SK-N-SH (cell line): ENCODE results near the gene AGBL3. TPM values are rescaled to one million over a fixed set of nuclear protein-coding genes. Genes with fewer than 3 reads are reported as not detected.

Experiments
- CTCF ChIA-PET: fragments of 300-600, 350-600 bp; formaldehyde crosslinking; extraction: SDS; loops from one replicate; lab custom pipeline; 2021; lab: Yijun Ruan, JAX
- POLR2A ChIA-PET: fragments of 350-600 bp; sonication (Branson Sonifier 250); formaldehyde crosslinking; extraction: SDS; loops from one replicate; lab custom pipeline; 2020; ENCODE audit warnings: antibody characterized with exemption, inconsistent platforms; lab: Yijun Ruan, JAX
- DNase-seq: peaks from one replicate; pipeline ENCODE4 v3.0.0; 2012
- H2AFZ ChIP-seq: fragments of 200-600 bp; sonication (generic); 2 replicates; pipeline ENCODE4 v1.8.1; 2016; ENCODE audit warnings: antibody characterized with exemption, mild to moderate bottlenecking, low read depth
- H3F3A ChIP-seq: fragments of 200-600 bp; sonication (generic); replicated peaks from 2 replicates; pipeline ENCODE3; 2016; ENCODE audit warnings: antibody characterized with exemption, mild to moderate bottlenecking; ENCODE audit not compliant: insufficient read depth
- H3K27ac ChIP-seq, 2 experiments: fragments of 200-500 bp in 1 of 2; fragments of 200-600 bp in 1 of 2; sonication (Bioruptor generic) in 1 of 2; sonication (generic), shearing (Covaris generic) in 1 of 2; 2 replicates each; pipeline versions ENCODE4 v1.5.1 to v1.6.1; 2014 to 2016; ENCODE audit warnings: low read depth in 2 of 2, inconsistent platforms in 1 of 2, low read length in 1 of 2, mild to moderate bottlenecking in 1 of 2, mixed read lengths in 1 of 2
- H3K27me3 ChIP-seq: fragments of 200-600 bp; sonication (generic), shearing (Covaris generic); 2 replicates; pipeline ENCODE4 v1.6.1; 2016; ENCODE audit warnings: mixed run types; ENCODE audit not compliant: insufficient read depth
- H3K36me3 ChIP-seq, 2 experiments: fragments of 200-500 bp in 1 of 2; fragments of 200-600 bp in 1 of 2; sonication (Bioruptor generic) in 1 of 2; sonication (generic) in 1 of 2; replicated peaks in 1 of 2; 2 replicates each; pipeline versions ENCODE3 to v1.5.1; 2014 to 2016; ENCODE audit warnings: low read length in 1 of 2, mild to moderate bottlenecking in 1 of 2; ENCODE audit not compliant: insufficient read depth in 2 of 2, control insufficient read depth in 1 of 2
- H3K4me1 ChIP-seq, 2 experiments: fragments of 200-500 bp in 1 of 2; fragments of 200-600 bp in 1 of 2; sonication (Bioruptor generic) in 1 of 2; sonication (generic), shearing (Covaris generic) in 1 of 2; 2 replicates each; pipeline versions ENCODE4 v1.5.1 to v1.6.1; 2014 to 2016; ENCODE audit warnings: low read depth in 1 of 2, low read length in 1 of 2, mixed run types in 1 of 2; ENCODE audit not compliant: insufficient read depth in 2 of 2, control insufficient read depth in 1 of 2
- H3K4me2 ChIP-seq: fragments of 200-600 bp; sonication (generic), shearing (Covaris generic); 2 replicates; pipeline ENCODE4 v1.6.1; 2017; ENCODE audit warnings: mixed run types
- H3K4me3 ChIP-seq, 2 experiments: fragments of 200-500 bp in 1 of 2; fragments of 200-600 bp in 1 of 2; sonication (Bioruptor generic) in 1 of 2; sonication (generic), shearing (Covaris generic) in 1 of 2; 2 replicates each; pipeline versions ENCODE4 v1.5.1 to v1.8.1; 2014 to 2016; ENCODE audit warnings: low read depth in 2 of 2, inconsistent platforms in 1 of 2, low read length in 1 of 2, mild to moderate bottlenecking in 1 of 2, mixed read lengths in 1 of 2, moderate library complexity in 1 of 2
- H3K79me2 ChIP-seq: fragments of 200-600 bp; sonication (generic); 2 replicates; pipeline ENCODE4 v1.8.1; 2017; ENCODE audit warnings: mild to moderate bottlenecking; ENCODE audit not compliant: insufficient read depth
- H3K9ac ChIP-seq: fragments of 200-600 bp; sonication (generic); 2 replicates; pipeline ENCODE4 v1.6.1; 2017; ENCODE audit warnings: mixed run types
- H3K9me2 ChIP-seq: fragments of 200-600 bp; sonication (generic); 2 replicates; pipeline ENCODE4 v1.6.1; 2017; ENCODE audit warnings: mixed run types
- H3K9me3 ChIP-seq: fragments of 200-600 bp; sonication (generic); 2 replicates; pipeline ENCODE4 v1.6.1; 2017; ENCODE audit warnings: mixed run types, mild to moderate bottlenecking, moderate library complexity
- H4K20me1 ChIP-seq: fragments of 200-600 bp; sonication (generic); 2 replicates; pipeline ENCODE4 v1.6.1; 2017; ENCODE audit warnings: mild to moderate bottlenecking, mixed run types; ENCODE audit not compliant: insufficient read depth
- JUND ChIP-seq: IDR thresholded peaks from 2 replicates; pipeline ENCODE4 v1.4.0; 2012
- MXI1 ChIP-seq: IDR thresholded peaks from 2 replicates; pipeline ENCODE4 v1.6.1; 2012; ENCODE audit warnings: mild to moderate bottlenecking, low read depth, low read length, improper control_type of control experiment
- NRF1 ChIP-seq: IDR thresholded peaks from 2 replicates; pipeline ENCODE4 v1.6.1; 2012; ENCODE audit warnings: low read depth, mild to moderate bottlenecking, low read length
- POLR2AphosphoS5 ChIP-seq: IDR thresholded peaks from 2 replicates; pipeline ENCODE4 v1.6.1; 2012; ENCODE audit warnings: low read depth, low read length
- SIN3A ChIP-seq: IDR thresholded peaks from 2 replicates; pipeline ENCODE4 v1.6.1; 2012; ENCODE audit warnings: low read depth, mild to moderate bottlenecking, low read length, moderate library complexity, borderline replicate concordance
- WGBS: methylation state at CpG from one replicate; pipeline ENCODE4 v1.1.6; 2017; ENCODE audit warnings: low lambda C conversion rate; 5-methylcytosine and 5-hydroxymethylcytosine counted together
- polyA plus RNA-seq, 3 experiments: library from polyadenylated mRNA; depleted of rRNA; stranded (reverse); fragments of >200 nt; gene quantifications; 2 replicates each; pipeline ENCODE4 v1.2.3, GENCODE V29; 2012
- TF ChIP-seq, protein P1 (sequence below): fragments of 150-350 bp; IDR thresholded peaks from 2 replicates; pipeline ENCODE4 v1.6.1; 2016; ENCODE audit warnings: mild to moderate bottlenecking, low read depth, low read length
- TF ChIP-seq, protein P2 (sequence below): IDR thresholded peaks from 2 replicates; pipeline ENCODE4 v1.4.0; 2012; ENCODE audit warnings: low read depth, borderline replicate concordance

AGBL3 gene
- polyA plus RNA-seq, 1 of the 3 experiments (the other 2 are of a cell fraction) = 0.35 TPM

- no peak overlapping the region for H3K4me3 ChIP-seq
- 94% methylated on average over 18 of the region's 18 CpGs for WGBS
- POLR2A ChIA-PET = no interaction called here
Observed at GRCh38 chr7:135164357-135165061, 178.2 kb downstream of the AGBL3 start.

GRCh38 chr7:135165862-135166261, 179.6 kb downstream of the AGBL3 start:
- no peak overlapping the region for H3K4me2 ChIP-seq
- no peak overlapping the region for H3K27ac ChIP-seq
- H3K9me2 ChIP-seq = no peaks in the 10 kb centered on the region
- 72% methylated on average over 4 of the region's 4 CpGs for WGBS
- no peak overlapping the region for H3K4me3 ChIP-seq
- CTCF ChIA-PET = no interaction called here
- no peaks in the 10 kb centered on the region for H4K20me1 ChIP-seq
- H3K9ac ChIP-seq = no peak overlapping the region
- TF ChIP-seq, protein P1, sequence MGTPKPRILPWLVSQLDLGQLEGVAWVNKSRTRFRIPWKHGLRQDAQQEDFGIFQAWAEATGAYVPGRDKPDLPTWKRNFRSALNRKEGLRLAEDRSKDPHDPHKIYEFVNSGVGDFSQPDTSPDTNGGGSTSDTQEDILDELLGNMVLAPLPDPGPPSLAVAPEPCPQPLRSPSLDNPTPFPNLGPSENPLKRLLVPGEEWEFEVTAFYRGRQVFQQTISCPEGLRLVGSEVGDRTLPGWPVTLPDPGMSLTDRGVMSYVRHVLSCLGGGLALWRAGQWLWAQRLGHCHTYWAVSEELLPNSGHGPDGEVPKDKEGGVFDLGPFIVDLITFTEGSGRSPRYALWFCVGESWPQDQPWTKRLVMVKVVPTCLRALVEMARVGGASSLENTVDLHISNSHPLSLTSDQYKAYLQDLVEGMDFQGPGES = no peak
- no peak for TF ChIP-seq JUND
- no peak for TF ChIP-seq NRF1
- TF ChIP-seq, protein P2, sequence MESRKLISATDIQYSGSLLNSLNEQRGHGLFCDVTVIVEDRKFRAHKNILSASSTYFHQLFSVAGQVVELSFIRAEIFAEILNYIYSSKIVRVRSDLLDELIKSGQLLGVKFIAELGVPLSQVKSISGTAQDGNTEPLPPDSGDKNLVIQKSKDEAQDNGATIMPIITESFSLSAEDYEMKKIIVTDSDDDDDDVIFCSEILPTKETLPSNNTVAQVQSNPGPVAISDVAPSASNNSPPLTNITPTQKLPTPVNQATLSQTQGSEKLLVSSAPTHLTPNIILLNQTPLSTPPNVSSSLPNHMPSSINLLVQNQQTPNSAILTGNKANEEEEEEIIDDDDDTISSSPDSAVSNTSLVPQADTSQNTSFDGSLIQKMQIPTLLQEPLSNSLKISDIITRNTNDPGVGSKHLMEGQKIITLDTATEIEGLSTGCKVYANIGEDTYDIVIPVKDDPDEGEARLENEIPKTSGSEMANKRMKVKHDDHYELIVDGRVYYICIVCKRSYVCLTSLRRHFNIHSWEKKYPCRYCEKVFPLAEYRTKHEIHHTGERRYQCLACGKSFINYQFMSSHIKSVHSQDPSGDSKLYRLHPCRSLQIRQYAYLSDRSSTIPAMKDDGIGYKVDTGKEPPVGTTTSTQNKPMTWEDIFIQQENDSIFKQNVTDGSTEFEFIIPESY = no peak
- TF ChIP-seq SIN3A = no peak
- peaks cover 44 to 48% of the 10 kb centered on the region in 2 experiments for H3K36me3 ChIP-seq
- DNase-seq = no peak
- H3K4me1 ChIP-seq = peaks cover 3 to 26% of the 10 kb centered on the region in 2 experiments; a peak in 3 of 4 replicates
- POLR2A ChIA-PET = interaction anchor here (0.8 kb wide), 1 partner anchor 180 kb away, joined by 3 read pairs; the partner anchor contains the start of gene AGBL3
- H2AFZ ChIP-seq = no peak overlapping the region
- no peaks in the 10 kb centered on the region for H3K9me3 ChIP-seq
- peaks cover 9% of the 10 kb centered on the region for H3F3A ChIP-seq
- peaks cover 30% of the 10 kb centered on the region for H3K79me2 ChIP-seq
- H3K27me3 ChIP-seq = no peaks in the 10 kb centered on the region

More at GRCh38 chr7:135164357-135165061, 178.2 kb downstream of the AGBL3 start:
- H3K27me3 ChIP-seq = no peaks in the 10 kb centered on the region
- peaks cover 5% of the 10 kb centered on the region for H3F3A ChIP-seq
- H3K36me3 ChIP-seq = peaks cover 44 to 48% of the 10 kb centered on the region in 2 experiments
- H3K4me2 ChIP-seq = no peak overlapping the region
- H3K9ac ChIP-seq = no peak overlapping the region
- H3K9me3 ChIP-seq = no peaks in the 10 kb centered on the region
- H3K27ac ChIP-seq = no peak overlapping the region
- no peaks in the 10 kb centered on the region for H4K20me1 ChIP-seq
- no peak overlapping the region for H2AFZ ChIP-seq
- H3K9me2 ChIP-seq = no peaks in the 10 kb centered on the region
- H3K79me2 ChIP-seq = peaks cover 22% of the 10 kb centered on the region
- TF ChIP-seq MXI1 (no peak), POLR2AphosphoS5 (peak; percentile 9; the same call in 1 of the 2 replicates), NRF1 (no peak)
- DNase-seq = peak; percentile 27
- CTCF ChIA-PET = interaction anchor here (0.8 to 2.2 kb wide), 4 partner anchors 53 to 481 kb away, joined by 3 to 8 read pairs (median 4); partner anchors contain the start of gene AGBL3
- H3K4me1 ChIP-seq = peaks cover 7 to 29% of the 10 kb centered on the region in 2 experiments; a peak in 3 of 4 replicates
